NCI-H82 (cell line): ENCODE results near the gene KIF5A.

Experiments
- DNase-seq: peaks from one replicate; lab custom pipeline; 2025; lab: John Stamatoyannopoulos, UW

KIF5A gene

GRCh38 chr12:57535764-57536596, 13.9 kb upstream of the KIF5A start:
- no peak for DNase-seq

- no peak for DNase-seq
Measured at GRCh38 chr12:57536597-57536942, 13.3 kb upstream of the KIF5A start.

- no peak for DNase-seq
Measured at GRCh38 chr12:57539134-57539768, 10.6 kb upstream of the KIF5A start.

GRCh38 chr12:57541001-57541400, 8.8 kb upstream of the KIF5A start:
- peak; percentile 45 for DNase-seq

- DNase-seq: no peak
Measured at GRCh38 chr12:57541717-57542116, 8.1 kb upstream of the KIF5A start.

- no peak for DNase-seq
Measured at GRCh38 chr12:57543581-57543980, 6.3 kb upstream of the KIF5A start.

- DNase-seq: no peak
Measured at GRCh38 chr12:57545809-57546437, 3.9 kb upstream of the KIF5A start.

GRCh38 chr12:57546438-57547287, 3.2 kb upstream of the KIF5A start, which contains the start of gene DCTN2:
TSS of gene DCTN2 (minus strand) at chr12:57547192. CDS start at chr12:57547063, 129 bp downstream.
- peak; percentile 99 for DNase-seq

GRCh38 chr12:57547288-57548012, 2.4 kb upstream of the KIF5A start:
- no peak for DNase-seq

- no peak for DNase-seq
Measured at GRCh38 chr12:57548013-57548315, 1.9 kb upstream of the KIF5A start.

- DNase-seq: no peak
Measured at GRCh38 chr12:57548488-57548887, 1.4 kb upstream of the KIF5A start.

GRCh38 chr12:57549203-57549908, 488 bp upstream of the KIF5A start:
- DNase-seq: no peak

GRCh38 chr12:57550641-57551549, 1.1 kb downstream of the KIF5A start:
- DNase-seq: no peak

- no peak for DNase-seq
Measured at GRCh38 chr12:57551637-57552305, 1.9 kb downstream of the KIF5A start.

GRCh38 chr12:57552306-57552651, 2.4 kb downstream of the KIF5A start:
- DNase-seq: no peak

- DNase-seq: peak; percentile 43
Measured at GRCh38 chr12:57552835-57553313, 3.0 kb downstream of the KIF5A start.

- no peak for DNase-seq
Measured at GRCh38 chr12:57553343-57554202, 3.7 kb downstream of the KIF5A start.

GRCh38 chr12:57554453-57554852, 4.6 kb downstream of the KIF5A start:
- DNase-seq: no peak
